ENCODE results near the gene EVA1C.
"Not testable (repeated sequence)": the region's sequence is repeated elsewhere in the genome, so short reads cannot be mapped to it uniquely, and the experiment has no call there.

The EVA1C gene

GRCh38 chr21:32390537-32391224 lies 21.8 kb upstream of the EVA1C start:
- not testable (repeated sequence) for H3K4me3 ChIP-seq (ENCODE audit: low read depth, low read length); H3K9me3 ChIP-seq (ENCODE audit: control insufficient read depth, insufficient read depth, low read depth, low read length); H3K27me3 ChIP-seq (ENCODE audit: control insufficient read depth, insufficient read depth, low read length); H3K9ac ChIP-seq (ENCODE audit: low read length); H3K27ac ChIP-seq (ENCODE audit: low read depth, low read length)
- H3K36me3 ChIP-seq (ENCODE audit: control insufficient read depth, insufficient read depth, low read length) = peaks cover 21% of the 10 kb centered on the region
- H3K4me1 ChIP-seq (ENCODE audit: control insufficient read depth, insufficient read depth, low read length) = peaks cover 14% of the 10 kb centered on the region

DNA sequence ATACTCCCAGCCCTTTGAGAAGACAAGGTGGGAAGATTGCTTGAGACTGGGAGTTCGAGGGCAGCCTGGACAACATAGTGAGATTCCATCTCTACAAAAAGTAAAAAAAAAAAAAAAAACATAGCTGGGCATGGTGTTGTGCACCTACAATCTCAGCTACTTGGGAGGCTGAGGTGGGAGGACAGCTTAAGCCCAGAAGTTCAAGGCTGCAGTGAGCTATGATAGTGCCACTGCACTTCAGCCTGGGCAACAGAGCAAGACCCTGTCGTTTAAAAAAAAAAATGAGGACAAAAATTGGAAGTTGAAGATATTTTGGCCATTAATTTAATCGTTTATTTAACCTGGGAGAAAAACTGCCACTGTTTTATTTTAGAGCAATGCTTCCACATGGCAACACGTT lies 20.8 kb upstream of the EVA1C start:
- peaks cover 7% of the 10 kb centered on the region; the same call in 1 of the 2 replicates for H3K9me3 ChIP-seq (ENCODE audit: control insufficient read depth, insufficient read depth, low read depth, low read length)
- no peak overlapping the region for H3K9ac ChIP-seq (ENCODE audit: low read length)
- H3K27ac ChIP-seq (ENCODE audit: low read depth, low read length) = no peak overlapping the region
- H3K4me3 ChIP-seq (ENCODE audit: low read depth, low read length) = peak overlapping the region; percentile 100
- H3K4me1 ChIP-seq (ENCODE audit: control insufficient read depth, insufficient read depth, low read length) = peaks cover 14% of the 10 kb centered on the region
- H3K27me3 ChIP-seq (ENCODE audit: control insufficient read depth, insufficient read depth, low read length) = no peaks in the 10 kb centered on the region
- peaks cover 17% of the 10 kb centered on the region for H3K36me3 ChIP-seq (ENCODE audit: control insufficient read depth, insufficient read depth, low read length)

- H3K9me3 ChIP-seq (ENCODE audit: control insufficient read depth, insufficient read depth, low read depth, low read length) = peaks cover 7% of the 10 kb centered on the region; the same call in 1 of the 2 replicates
- peak overlapping the region; percentile 100 for H3K4me3 ChIP-seq (ENCODE audit: low read depth, low read length)
- H3K27ac ChIP-seq (ENCODE audit: low read depth, low read length) = peak overlapping the region; percentile 72
- H3K36me3 ChIP-seq (ENCODE audit: control insufficient read depth, insufficient read depth, low read length) = peaks cover 17% of the 10 kb centered on the region
- peak overlapping the region; percentile 89 for H3K9ac ChIP-seq (ENCODE audit: low read length)
- peaks cover 14% of the 10 kb centered on the region for H3K4me1 ChIP-seq (ENCODE audit: control insufficient read depth, insufficient read depth, low read length)
- H3K27me3 ChIP-seq (ENCODE audit: control insufficient read depth, insufficient read depth, low read length) = no peaks in the 10 kb centered on the region
These were observed 20.1 kb upstream of the EVA1C start for GRCh38 chr21:32392299-32392879.

- peaks cover 13% of the 10 kb centered on the region for H3K36me3 ChIP-seq (ENCODE audit: control insufficient read depth, insufficient read depth, low read length)
- no peaks in the 10 kb centered on the region for H3K27me3 ChIP-seq (ENCODE audit: control insufficient read depth, insufficient read depth, low read length)
- peaks cover 7% of the 10 kb centered on the region; the same call in 1 of the 2 replicates for H3K9me3 ChIP-seq (ENCODE audit: control insufficient read depth, insufficient read depth, low read depth, low read length)
- H3K9ac ChIP-seq (ENCODE audit: low read length) = peak within 1 kb of the TSS; percentile 89
- H3K4me3 ChIP-seq (ENCODE audit: low read depth, low read length) = peak within 1 kb of the TSS; percentile 100
- H3K4me1 ChIP-seq (ENCODE audit: control insufficient read depth, insufficient read depth, low read length) = peaks cover 14% of the 10 kb centered on the region
- H3K27ac ChIP-seq (ENCODE audit: low read depth, low read length) = peak within 1 kb of the TSS; percentile 72
These were observed 19.4 kb upstream of the EVA1C start, which contains the start of gene URB1 for GRCh38 chr21:32392880-32393676. Gene URB1, minus strand, starts transcription at chr21:32393012. Its CDS starts 102 bp downstream, at chr21:32392910.

DNA sequence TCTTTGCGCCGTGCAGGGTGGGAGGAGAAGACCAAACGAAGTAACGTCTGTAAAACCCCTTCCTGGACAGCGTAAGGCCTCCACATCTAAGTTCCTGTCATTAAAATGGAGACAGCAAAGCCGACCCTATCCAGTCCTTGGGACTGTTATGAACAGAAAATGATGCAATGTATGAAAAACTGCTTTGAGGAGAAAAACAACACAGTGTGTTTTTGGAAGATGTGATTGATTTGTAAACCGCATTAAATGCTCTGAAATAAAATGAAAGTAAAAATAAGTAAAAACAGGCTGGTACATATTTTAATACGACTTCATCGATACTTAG lies 18.9 kb upstream of the EVA1C start:
- H3K27ac ChIP-seq (ENCODE audit: low read depth, low read length) = no peak overlapping the region
- peaks cover 7% of the 10 kb centered on the region; the same call in 1 of the 2 replicates for H3K9me3 ChIP-seq (ENCODE audit: control insufficient read depth, insufficient read depth, low read depth, low read length)
- H3K4me1 ChIP-seq (ENCODE audit: control insufficient read depth, insufficient read depth, low read length) = peaks cover 12% of the 10 kb centered on the region
- H3K27me3 ChIP-seq (ENCODE audit: control insufficient read depth, insufficient read depth, low read length) = no peaks in the 10 kb centered on the region
- no peak overlapping the region for H3K9ac ChIP-seq (ENCODE audit: low read length)
- peaks cover 13% of the 10 kb centered on the region for H3K36me3 ChIP-seq (ENCODE audit: control insufficient read depth, insufficient read depth, low read length)
- peak overlapping the region; percentile 100 for H3K4me3 ChIP-seq (ENCODE audit: low read depth, low read length)

GRCh38 chr21:32403201-32403777 lies 9.2 kb upstream of the EVA1C start:
- Histone ChIP-seq H3K9ac (ENCODE audit: low read length) (no peak overlapping the region), H3K27me3 (ENCODE audit: control insufficient read depth, insufficient read depth, low read length) (no peaks in the 10 kb centered on the region; the same call in 1 of the 2 replicates), H3K9me3 (ENCODE audit: control insufficient read depth, insufficient read depth, low read depth, low read length) (no peaks in the 10 kb centered on the region), H3K4me3 (ENCODE audit: low read depth, low read length) (no peak overlapping the region), H3K27ac (ENCODE audit: low read depth, low read length) (no peak overlapping the region), H3K36me3 (ENCODE audit: control insufficient read depth, insufficient read depth, low read length) (no peaks in the 10 kb centered on the region), H3K4me1 (ENCODE audit: control insufficient read depth, insufficient read depth, low read length) (peaks cover 4% of the 10 kb centered on the region; the same call in 1 of the 2 replicates)

- H3K4me1 ChIP-seq (ENCODE audit: control insufficient read depth, insufficient read depth, low read length) = peaks cover 4% of the 10 kb centered on the region; the same call in 1 of the 2 replicates
- peaks cover 30% of the 10 kb centered on the region for H3K27me3 ChIP-seq (ENCODE audit: control insufficient read depth, insufficient read depth, low read length)
- no peak overlapping the region for H3K27ac ChIP-seq (ENCODE audit: low read depth, low read length)
- no peak overlapping the region for H3K4me3 ChIP-seq (ENCODE audit: low read depth, low read length)
- H3K36me3 ChIP-seq (ENCODE audit: control insufficient read depth, insufficient read depth, low read length) = no peaks in the 10 kb centered on the region
- H3K9ac ChIP-seq (ENCODE audit: low read length) = no peak overlapping the region
- no peaks in the 10 kb centered on the region for H3K9me3 ChIP-seq (ENCODE audit: control insufficient read depth, insufficient read depth, low read depth, low read length)
These were observed 6.1 kb upstream of the EVA1C start for GRCh38 chr21:32406405-32406804.

DNA sequence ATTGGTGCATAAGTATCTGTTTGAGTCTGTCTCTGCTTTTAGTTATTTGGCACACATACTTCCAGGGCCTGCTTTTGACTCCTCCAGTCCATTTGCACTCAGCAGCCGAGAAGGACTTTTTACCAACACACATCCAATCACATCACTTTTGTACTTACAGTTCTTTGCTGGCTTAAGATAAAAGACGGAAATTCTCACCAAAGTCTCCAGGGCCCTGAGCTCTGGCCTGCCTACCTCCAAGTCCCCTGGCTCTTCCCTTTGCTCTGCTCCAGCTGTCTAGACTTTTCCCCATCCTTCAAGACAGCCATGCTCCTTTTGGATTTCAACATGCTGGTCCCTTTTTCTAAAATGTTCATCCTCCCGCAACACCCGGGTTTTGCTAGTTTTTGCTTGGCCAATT lies 2.2 kb upstream of the EVA1C start:
- H3K9ac ChIP-seq (ENCODE audit: low read length) = no peak overlapping the region
- H3K27ac ChIP-seq (ENCODE audit: low read depth, low read length) = no peak overlapping the region
- H3K36me3 ChIP-seq (ENCODE audit: control insufficient read depth, insufficient read depth, low read length) = no peaks in the 10 kb centered on the region
- no peak overlapping the region for H3K4me3 ChIP-seq (ENCODE audit: low read depth, low read length)
- H3K27me3 ChIP-seq (ENCODE audit: control insufficient read depth, insufficient read depth, low read length) = peaks cover 69% of the 10 kb centered on the region
- peaks cover 22% of the 10 kb centered on the region for H3K4me1 ChIP-seq (ENCODE audit: control insufficient read depth, insufficient read depth, low read length)
- no peaks in the 10 kb centered on the region for H3K9me3 ChIP-seq (ENCODE audit: control insufficient read depth, insufficient read depth, low read depth, low read length)

- H3K4me1 ChIP-seq (ENCODE audit: control insufficient read depth, insufficient read depth, low read length) = peaks cover 29% of the 10 kb centered on the region
- H3K27me3 ChIP-seq (ENCODE audit: control insufficient read depth, insufficient read depth, low read length) = peaks cover 75% of the 10 kb centered on the region
- no peaks in the 10 kb centered on the region for H3K36me3 ChIP-seq (ENCODE audit: control insufficient read depth, insufficient read depth, low read length)
- H3K27ac ChIP-seq (ENCODE audit: low read depth, low read length) = no peak overlapping the region
- H3K9me3 ChIP-seq (ENCODE audit: control insufficient read depth, insufficient read depth, low read depth, low read length) = no peaks in the 10 kb centered on the region
- no peak overlapping the region for H3K9ac ChIP-seq (ENCODE audit: low read length)
- no peak overlapping the region for H3K4me3 ChIP-seq (ENCODE audit: low read depth, low read length)
These were observed 1.6 kb upstream of the EVA1C start for GRCh38 chr21:32410916-32411315.

DNA sequence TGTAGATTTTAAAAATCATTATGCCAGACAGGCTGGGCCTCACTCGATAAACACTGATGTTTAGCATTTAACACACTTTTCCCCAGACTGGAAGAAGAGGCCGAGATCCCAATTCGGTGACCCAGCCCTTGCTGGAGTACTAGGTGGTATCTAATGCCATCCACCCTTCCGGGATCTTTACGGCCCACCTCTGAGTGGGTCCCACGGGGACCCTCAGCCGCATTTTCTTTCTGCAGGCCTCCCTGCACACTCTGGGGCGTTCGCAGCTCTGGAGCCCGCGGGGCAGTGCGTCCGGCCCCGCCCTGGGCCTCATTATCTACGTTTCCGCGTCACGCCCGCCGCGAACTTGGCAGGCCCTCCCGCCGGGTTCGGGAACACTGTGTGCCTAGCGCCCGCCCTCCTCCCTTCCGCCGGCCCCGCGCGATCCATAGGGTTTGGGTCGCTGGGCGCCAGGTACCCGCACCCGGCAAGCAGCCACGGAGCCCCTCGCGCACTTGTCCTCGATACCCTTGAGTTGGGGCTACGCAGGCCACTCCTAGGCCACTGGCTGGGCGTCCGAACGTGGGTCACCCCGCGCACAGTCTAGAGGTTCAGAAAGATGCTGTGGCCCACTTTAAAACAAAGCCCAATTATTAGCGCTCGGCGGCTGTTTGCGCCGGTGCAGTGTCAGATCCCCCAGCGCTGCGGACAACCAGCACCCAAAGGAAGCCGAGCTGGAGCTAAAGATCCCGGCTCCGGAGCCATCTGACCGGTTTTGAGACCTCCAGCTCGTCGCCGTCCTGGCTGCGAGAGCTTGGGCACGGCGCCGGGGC lies 950 bp upstream of the EVA1C start:
- H3K9ac ChIP-seq (ENCODE audit: low read length) = peak overlapping the region; percentile 5

More for the DNA sequence above, 950 bp upstream of the EVA1C start:
- Histone ChIP-seq H3K36me3 (ENCODE audit: control insufficient read depth, insufficient read depth, low read length) (no peaks in the 10 kb centered on the region), H3K27me3 (ENCODE audit: control insufficient read depth, insufficient read depth, low read length) (peaks cover 75% of the 10 kb centered on the region), H3K9me3 (ENCODE audit: control insufficient read depth, insufficient read depth, low read depth, low read length) (no peaks in the 10 kb centered on the region), H3K4me3 (ENCODE audit: low read depth, low read length) (peak overlapping the region; percentile 70), H3K27ac (ENCODE audit: low read depth, low read length) (no peak overlapping the region), H3K4me1 (ENCODE audit: control insufficient read depth, insufficient read depth, low read length) (peaks cover 31% of the 10 kb centered on the region)

Data from HUES6 (cell line).